Measurements from ENCODE around the gene ZNF682. TPM values are rescaled to one million over a fixed set of nuclear protein-coding genes. Genes with fewer than 3 reads are reported as not detected.
"Not testable (repeated sequence)": the region's sequence is repeated elsewhere in the genome, so short reads cannot be mapped to it uniquely, and the experiment has no call there.

The ZNF682 gene
- 10 to 100 TPM; 28.5 to 29.3 TPM for total RNA-seq
- polyA plus RNA-seq (2013, experiment 1 of 2), result 14.1 TPM
- 12.7 TPM for polyA plus RNA-seq (2013, experiment 2 of 2)
- long read RNA-seq, experiment 1, partial matches to known transcripts, result 1 of 11 reads
- long read RNA-seq, experiment 1, other reads (novel, unspliced or antisense), result 4 of 11 reads
- long read RNA-seq, experiment 2, transcript ZNF682-203 (4 exons, 3,245 nt), result major isoform, 24 of 38 reads
- long read RNA-seq, experiment 2, partial matches to known transcripts, result 3 of 38 reads
- long read RNA-seq, experiment 2, other reads (novel, unspliced or antisense), result 6 of 38 reads
- long read RNA-seq, experiment 3, transcript ZNF682-203 (4 exons, 3,245 nt), result major isoform, 62 of 93 reads
- long read RNA-seq, experiment 3, transcript ZNF682-202 (4 exons, 3,164 nt), result minor isoform, 7 of 93 reads
- long read RNA-seq, experiment 3, partial matches to known transcripts, result 1 of 93 reads
- long read RNA-seq, experiment 3, other reads (novel, unspliced or antisense), result 22 of 93 reads
- long read RNA-seq, experiment 4, partial matches to known transcripts, result 0 of 12 reads
- long read RNA-seq, experiment 4, other reads (novel, unspliced or antisense), result 7 of 12 reads

- peaks cover 15% of the 10 kb centered on the region for H3K9me3 ChIP-seq (ENCODE audit: control insufficient read depth, low read length)
- H3K4me1 ChIP-seq (ENCODE audit: control insufficient read depth, insufficient read depth, low read length), result no peaks in the 10 kb centered on the region
- WGBS, 2 experiments (ENCODE audit: insufficient coverage in 1 of 2, insufficient read length in 1 of 2), result 1 to 3% methylated on average over 6 to 25 of the region's 25 CpGs
- peak within 1 kb of the TSS; percentile 86 for H3K4me3 Mint-ChIP-seq
- H3K27me3 Mint-ChIP-seq (ENCODE audit: insufficient read depth), result no peaks in the 10 kb centered on the region
- H3K4me3 ChIP-seq (ENCODE audit: low read length), result peak within 1 kb of the TSS; percentile 94
- H3K4me1 Mint-ChIP-seq, result peaks cover 18% of the 10 kb centered on the region
- H3K36me3 ChIP-seq (ENCODE audit: control insufficient read depth, insufficient read depth, low read length), result peaks cover 23% of the 10 kb centered on the region
- H3K9me3 Mint-ChIP-seq, result peaks cover 3% of the 10 kb centered on the region
- peak within 1 kb of the TSS; percentile 99 for H3K27ac ChIP-seq (ENCODE audit: low read depth, low read length)
- peak; percentile 99 for DNase-seq
- H3K36me3 Mint-ChIP-seq (ENCODE audit: low read depth), result peaks cover 14% of the 10 kb centered on the region
- no peak for TF ChIP-seq CTCF (conservative IDR thresholded peaks at IDR 0.05)
- no peaks in the 10 kb centered on the region for H3K27me3 ChIP-seq (ENCODE audit: control insufficient read depth, insufficient read depth, low read length, poor library complexity, severe bottlenecking)
- H3K9ac ChIP-seq (ENCODE audit: extremely low read depth, low read length, poor library complexity, severe bottlenecking), result peak within 1 kb of the TSS; percentile 97
- H3K27ac Mint-ChIP-seq, result peak within 1 kb of the TSS; percentile 97
These were observed at the start of gene ZNF682 for GRCh38 chr19:20039203-20039723. ZNF682 (minus strand) TSS chr19:20039505; CDS start chr19:20039345, 160 bp downstream.

GRCh38 chr19:20082876-20083275, 43.6 kb upstream of the ZNF682 start:
- not testable (repeated sequence) for H3K4me1 ChIP-seq (ENCODE audit: control insufficient read depth, insufficient read depth, low read length); H3K9me3 Mint-ChIP-seq; H3K27me3 ChIP-seq (ENCODE audit: control insufficient read depth, insufficient read depth, low read length, poor library complexity, severe bottlenecking); H3K27me3 Mint-ChIP-seq (ENCODE audit: insufficient read depth); H3K27ac ChIP-seq (ENCODE audit: low read depth, low read length); H3K9ac ChIP-seq (ENCODE audit: extremely low read depth, low read length, poor library complexity, severe bottlenecking)
- peaks cover 65% of the 10 kb centered on the region for H3K36me3 Mint-ChIP-seq (ENCODE audit: low read depth)
- peak; percentile 68 for DNase-seq
- H3K4me1 Mint-ChIP-seq, result peaks cover 54% of the 10 kb centered on the region
- peak overlapping the region; percentile 87 for H3K4me3 ChIP-seq (ENCODE audit: low read length)
- H3K4me3 Mint-ChIP-seq, result peak overlapping the region; percentile 99
- peaks cover 51% of the 10 kb centered on the region for H3K9me3 ChIP-seq (ENCODE audit: control insufficient read depth, low read length)
- WGBS, 2 experiments (ENCODE audit: insufficient coverage in 1 of 2, insufficient read length in 1 of 2), result 20% methylated on average over 6 of the region's 7 CpGs; no CpG with 5 or more reads in 1 of the 2 experiments
- H3K27ac Mint-ChIP-seq, result peak overlapping the region; percentile 94
- peaks cover 72% of the 10 kb centered on the region for H3K36me3 ChIP-seq (ENCODE audit: control insufficient read depth, insufficient read depth, low read length)

- H3K27me3 ChIP-seq (ENCODE audit: control insufficient read depth, insufficient read depth, low read length, poor library complexity, severe bottlenecking); H3K27me3 Mint-ChIP-seq (ENCODE audit: insufficient read depth); H3K27ac ChIP-seq (ENCODE audit: low read depth, low read length); H3K4me1 ChIP-seq (ENCODE audit: control insufficient read depth, insufficient read depth, low read length): not testable (repeated sequence)
- Histone ChIP-seq H3K36me3 (ENCODE audit: control insufficient read depth, insufficient read depth, low read length) (peaks cover 67% of the 10 kb centered on the region), H3K4me3 (ENCODE audit: low read length) (peak overlapping the region; percentile 87), H3K9me3 (ENCODE audit: control insufficient read depth, low read length) (peaks cover 45% of the 10 kb centered on the region), H3K9ac (ENCODE audit: extremely low read depth, low read length, poor library complexity, severe bottlenecking) (peak overlapping the region; percentile 44)
- peaks cover 49% of the 10 kb centered on the region for H3K4me1 Mint-ChIP-seq
- H3K27ac Mint-ChIP-seq, result peak overlapping the region; percentile 94
- H3K9me3 Mint-ChIP-seq, result peaks cover 11% of the 10 kb centered on the region
- DNase-seq, result peak; percentile 79
- H3K4me3 Mint-ChIP-seq, result peak overlapping the region; percentile 99
- H3K36me3 Mint-ChIP-seq (ENCODE audit: low read depth), result peaks cover 59% of the 10 kb centered on the region
- 35 to 36% methylated on average over 2 to 3 of the region's 3 CpGs for WGBS, 2 experiments (ENCODE audit: insufficient coverage in 1 of 2, insufficient read length in 1 of 2)
These were observed 43.0 kb upstream of the ZNF682 start for GRCh38 chr19:20082232-20082833.
